Sigmoid colon (tissue), 4 donors: ENCODE measurements around the gene NEAT1.
A peak's percentile ranks its signal among the peaks of the same experiment; 100 is the strongest.

Experiments
- CTCF ChIP-seq, 4 experiments: fragments of 450-650 bp in 3 of 4; fragments of 200-600 bp in 1 of 4; IDR thresholded peaks; one replicate each; pipeline ENCODE4 v1.5.1; 2016 to 2019; ENCODE audit warnings: antibody characterized with exemption in 4 of 4, mild to moderate bottlenecking in 3 of 4, moderate library complexity in 2 of 4
- POLR2A ChIP-seq, 2 donors: fragments of 450-650 bp; IDR thresholded peaks; one replicate each; pipeline ENCODE4 v1.6.1; 2016; ENCODE audit warnings: antibody characterized with exemption in 2 of 2, mild to moderate bottlenecking in 2 of 2, moderate library complexity in 2 of 2
- POLR2AphosphoS5 ChIP-seq, 4 donors: sonication (generic); formaldehyde crosslinking; IDR thresholded peaks; one replicate each; pipeline ENCODE4 v1.6.1; 2017; ENCODE audit warnings: antibody characterized with exemption in 4 of 4

GRCh38 chr11:65471447-65471891 is 48.9 kb downstream of the NEAT1 start:
- TF ChIP-seq CTCF (IDR thresholded peaks at IDR 0.05) (peak in 3 of 4 experiments; percentile 53 to 59 (median 56)), POLR2AphosphoS5 (IDR thresholded peaks at IDR 0.05) (peak; percentile 42 to 67 (median 63)), POLR2A (IDR thresholded peaks at IDR 0.05) (no peak)
